Ramos (cell line): Measurements from ENCODE around the gene TNFRSF11A.

Experiments used
- in situ Hi-C: fragments of 300-500 bp; cut with MboI; formaldehyde crosslinking; loops from one replicate; pipeline ENCODE4 v1.14.3; 2022; ENCODE audit warnings: low sequenced_read_pairs; ENCODE audit not compliant: unreplicated experiment

Gene TNFRSF11A

DNA sequence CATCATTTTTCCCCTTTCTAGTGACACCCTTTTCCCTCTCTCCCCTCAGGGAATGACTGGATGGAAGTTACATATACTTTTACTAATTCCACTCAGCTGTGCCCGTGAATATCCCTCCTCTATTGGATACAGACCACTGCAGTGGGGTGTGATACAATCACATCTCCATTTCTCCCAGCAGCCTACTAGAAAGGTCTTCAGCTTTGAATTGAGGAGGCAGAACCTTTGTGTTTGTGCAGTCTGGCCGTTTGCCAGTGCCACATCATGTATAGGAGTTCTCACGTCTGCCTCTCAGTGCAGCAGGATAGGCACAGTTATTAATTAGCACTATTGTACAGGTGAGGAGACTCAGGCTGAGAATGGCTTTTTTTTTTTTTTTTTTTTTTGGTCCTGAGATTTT, 16.4 kb downstream of the TNFRSF11A start:
- in situ Hi-C loops, result no loop called here

DNA sequence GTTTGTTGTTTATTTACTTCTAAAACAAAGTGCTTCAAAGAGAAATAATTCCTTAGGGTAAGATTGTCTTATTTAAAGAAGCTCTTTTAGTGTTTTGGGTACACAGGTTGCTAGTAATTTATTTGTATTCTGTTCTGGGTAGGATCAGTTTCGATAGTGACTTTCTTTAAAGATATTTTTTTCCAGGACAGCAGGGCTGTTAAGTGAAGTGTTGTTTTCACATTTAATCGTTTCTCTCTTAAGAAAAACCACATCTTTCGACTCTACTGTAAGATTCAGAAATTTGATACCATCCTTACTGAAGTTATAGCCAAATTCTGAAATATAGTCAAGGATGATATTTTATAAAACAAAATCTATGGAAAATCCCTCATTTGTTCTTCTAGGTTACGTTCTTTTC, 17.8 kb downstream of the TNFRSF11A start:
- in situ Hi-C loops, result no loop called here

DNA sequence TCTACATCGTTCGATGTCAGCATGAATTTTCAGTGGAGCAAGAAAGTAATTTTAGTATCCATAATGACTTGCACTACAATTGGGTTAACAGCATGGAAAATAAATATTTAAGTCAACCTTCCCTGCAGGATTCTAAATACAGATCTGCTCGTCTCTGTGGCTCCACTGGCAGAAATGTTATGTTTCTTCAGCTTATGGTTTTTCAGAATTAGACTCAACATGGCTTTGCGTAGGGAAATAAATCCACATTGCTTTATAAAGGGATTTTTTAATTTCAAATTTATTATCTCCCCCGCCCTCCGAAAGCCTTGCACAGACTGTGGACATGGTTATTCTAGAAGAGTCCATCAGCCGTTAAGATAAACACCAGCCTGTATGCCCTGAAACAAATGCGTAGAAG, 18.2 kb downstream of the TNFRSF11A start:
- in situ Hi-C loops, result no loop called here

DNA sequence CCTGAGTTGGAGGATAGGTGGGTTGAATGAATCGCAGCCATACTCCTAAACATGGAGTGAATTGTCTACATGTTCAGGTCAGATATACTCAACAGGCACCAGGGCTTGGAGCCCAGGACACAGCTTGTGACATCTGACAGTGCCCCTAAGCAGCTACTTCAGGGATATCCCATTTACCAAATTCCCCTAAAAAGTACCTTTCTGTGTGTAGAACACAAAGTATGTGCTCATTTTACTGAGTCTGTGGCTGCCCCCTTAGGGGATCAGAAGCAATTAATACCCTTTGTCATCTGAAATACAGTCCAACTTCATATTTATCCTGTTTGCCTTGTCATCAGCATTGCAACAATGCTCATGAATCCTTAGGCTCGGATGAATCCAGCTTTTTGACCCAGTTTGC, 20.8 kb downstream of the TNFRSF11A start:
- in situ Hi-C loops, result no loop called here

DNA sequence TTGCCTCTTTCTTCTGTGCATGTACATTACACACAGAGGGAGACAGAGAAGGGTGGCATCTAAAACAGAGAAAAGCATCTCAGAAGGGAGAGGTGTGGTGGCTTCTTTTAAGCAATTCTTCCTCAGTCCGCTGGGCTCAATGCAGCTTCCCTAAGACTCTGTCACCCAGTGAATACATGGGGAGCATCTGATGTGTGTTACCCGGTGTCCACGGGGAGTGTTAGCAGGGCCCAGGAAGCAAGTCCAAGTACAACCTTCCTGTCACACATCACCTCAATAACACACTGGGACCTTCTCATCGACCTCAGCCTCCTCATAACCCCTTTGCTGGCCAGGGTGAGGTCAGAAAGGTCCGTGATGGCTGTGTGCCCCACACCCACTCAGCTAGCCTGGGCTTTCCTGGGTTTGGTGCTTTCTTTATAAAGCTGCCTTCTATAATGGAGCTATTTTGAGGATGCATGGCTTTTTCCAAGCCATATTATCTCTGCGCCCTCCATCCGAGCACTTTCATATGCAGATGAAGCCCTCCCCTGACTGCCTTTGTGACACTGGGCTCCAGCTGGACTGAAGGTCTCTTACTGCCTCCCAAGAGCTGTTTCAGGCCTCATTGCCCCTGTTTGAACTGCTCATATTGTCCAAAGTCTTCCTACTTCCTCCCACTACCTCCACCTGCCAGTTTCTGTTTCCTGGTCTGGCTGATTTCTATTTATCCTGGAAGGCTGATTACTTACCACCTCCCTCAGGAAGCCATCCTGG, 21.4 kb downstream of the TNFRSF11A start:
- in situ Hi-C loops, result no loop called here

DNA sequence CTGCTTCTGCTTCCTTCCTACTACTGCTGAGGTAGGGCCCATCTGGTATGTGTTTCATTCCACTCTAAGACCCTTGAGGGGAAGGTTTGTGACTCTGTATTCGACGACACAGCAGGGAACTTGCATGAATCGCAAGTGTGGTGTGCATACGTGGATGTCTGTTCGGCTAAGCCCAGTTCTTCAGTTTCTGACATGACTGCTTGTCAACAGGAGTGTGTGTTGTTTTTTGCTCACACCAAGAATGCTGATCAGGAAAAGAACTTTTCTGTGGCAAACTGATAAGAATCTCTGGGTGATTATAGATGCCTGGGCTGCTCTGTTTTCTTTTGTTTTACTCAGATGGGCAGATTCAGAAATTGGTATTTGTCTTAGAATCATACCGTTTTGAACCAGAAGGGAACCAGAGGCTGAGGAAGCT, 22.0 kb downstream of the TNFRSF11A start:
- in situ Hi-C loops, result no loop called here

DNA sequence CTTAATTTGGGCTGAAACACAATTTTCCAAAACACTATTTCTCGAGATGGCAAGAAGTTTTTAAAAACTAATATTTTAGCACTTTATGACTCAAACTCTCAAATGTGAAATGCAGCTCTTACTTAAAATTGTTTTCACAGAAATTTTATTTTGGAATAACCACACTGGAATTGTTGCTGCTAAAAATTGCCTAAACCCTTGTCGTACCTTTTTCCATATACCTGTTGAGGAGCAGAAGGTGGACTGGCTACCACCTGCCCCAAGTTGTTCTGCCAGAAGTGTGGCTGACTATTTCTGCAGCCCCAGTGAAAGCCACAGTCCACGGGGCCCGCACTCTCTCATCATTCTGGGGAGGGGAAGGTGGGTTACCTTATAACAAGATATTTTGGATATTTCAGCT, 23.4 kb downstream of the TNFRSF11A start:
- in situ Hi-C loops, result no loop called here

DNA sequence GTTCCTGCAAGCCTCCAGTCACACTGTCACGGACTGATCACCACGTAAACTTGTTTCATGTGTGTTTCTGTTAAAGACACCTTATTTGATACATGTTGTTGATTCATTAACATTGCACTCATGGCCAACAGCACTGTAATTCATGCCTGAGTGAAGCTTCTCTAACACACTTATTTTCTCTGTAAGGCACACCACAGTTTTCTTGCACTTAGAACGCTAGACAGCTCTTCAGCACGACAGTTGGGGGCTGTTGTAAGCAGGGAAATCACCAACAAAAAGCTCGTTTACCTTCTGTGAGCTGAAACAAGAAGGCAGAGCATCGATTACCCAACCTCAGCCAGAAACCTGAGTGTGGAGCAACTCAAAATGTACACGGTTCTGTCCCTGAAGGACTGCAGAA, 28.1 kb downstream of the TNFRSF11A start:
- in situ Hi-C loops, result no loop called here

DNA sequence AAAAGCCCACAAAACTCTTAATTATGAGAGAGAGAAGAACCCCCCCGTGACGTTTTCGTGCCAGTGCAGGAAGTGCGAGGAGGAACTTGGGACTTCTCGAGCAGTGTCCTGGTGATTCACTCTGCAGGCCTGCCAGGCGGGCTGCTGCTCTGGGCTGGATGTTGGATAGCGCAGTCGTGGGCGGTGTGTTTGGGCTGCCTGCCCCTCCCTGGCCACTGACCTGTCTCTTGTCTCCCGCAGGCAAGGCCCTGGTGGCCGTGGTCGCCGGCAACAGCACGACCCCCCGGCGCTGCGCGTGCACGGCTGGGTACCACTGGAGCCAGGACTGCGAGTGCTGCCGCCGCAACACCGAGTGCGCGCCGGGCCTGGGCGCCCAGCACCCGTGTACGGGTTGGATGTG, 29.0 kb downstream of the TNFRSF11A start:
- in situ Hi-C loops, result no loop called here

DNA sequence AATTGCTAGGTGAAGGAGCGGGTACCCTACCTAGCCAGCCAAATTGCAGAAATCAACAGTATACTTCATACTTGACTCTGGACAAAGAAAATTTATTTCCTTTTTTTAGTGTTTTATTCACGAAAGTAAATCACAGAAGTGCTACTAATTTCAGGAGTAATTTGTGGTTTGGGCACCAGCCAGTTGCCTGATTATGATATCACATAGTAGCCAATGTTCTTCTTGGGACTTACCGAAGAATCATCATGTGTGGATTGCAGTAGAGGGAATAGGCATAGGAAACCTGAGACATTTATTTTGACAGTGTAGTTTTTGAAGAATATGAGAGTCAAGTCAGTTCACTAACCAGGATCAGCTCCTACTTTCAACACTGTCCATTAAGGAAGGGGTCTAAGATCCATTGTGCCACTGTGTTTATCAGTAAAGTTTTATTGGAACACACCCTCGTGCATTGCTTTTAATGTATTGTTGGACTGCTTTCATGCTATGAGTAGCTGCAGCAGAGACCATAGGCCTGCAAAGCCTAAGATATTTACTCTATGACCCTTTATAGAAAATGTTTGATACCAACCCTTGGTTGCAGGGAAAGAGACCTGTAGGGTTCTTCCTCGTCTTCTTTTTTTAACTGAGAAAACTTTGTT, 32.1 kb downstream of the TNFRSF11A start:
- in situ Hi-C loops, result no loop called here

DNA sequence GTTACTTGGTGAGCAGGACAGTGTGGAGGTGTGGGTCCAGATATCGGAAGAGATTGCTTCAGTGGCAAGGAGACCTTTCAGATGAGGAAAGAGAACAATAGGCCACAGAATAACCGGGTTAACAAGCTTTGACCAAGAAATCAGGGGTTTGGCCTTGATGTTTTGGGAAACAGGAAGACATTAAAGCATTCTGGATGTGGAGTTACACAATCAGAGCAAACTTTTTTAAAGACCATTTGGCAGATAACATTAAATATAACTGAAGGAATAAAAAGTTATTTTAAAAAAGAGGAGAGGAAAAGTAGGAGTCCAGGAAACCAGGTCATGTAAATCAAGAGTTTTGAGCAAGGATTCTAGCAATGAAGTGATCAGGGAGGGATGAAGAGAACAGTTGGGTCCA, 35.7 kb downstream of the TNFRSF11A start:
- in situ Hi-C loops, result no loop called here

DNA sequence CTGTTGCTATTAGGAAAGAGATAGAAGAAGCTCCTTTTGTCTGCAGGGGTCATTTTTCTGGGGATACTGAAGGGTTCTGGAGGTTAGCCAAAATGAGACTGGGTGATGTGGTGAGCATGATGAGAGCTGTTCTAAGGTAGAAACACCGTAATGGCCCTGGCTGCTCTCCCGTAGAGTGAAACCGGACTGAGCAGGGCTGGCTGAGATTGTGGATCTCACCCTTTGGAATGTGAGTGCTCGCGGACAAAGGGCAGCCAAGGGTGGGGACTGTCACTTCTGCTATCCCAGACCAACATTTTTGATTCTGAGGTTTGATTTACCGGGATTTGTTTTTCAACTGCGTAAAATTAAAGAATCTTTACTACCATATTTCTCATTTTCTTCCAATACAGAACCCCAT, 36.2 kb downstream of the TNFRSF11A start:
- in situ Hi-C loops, result no loop called here

DNA sequence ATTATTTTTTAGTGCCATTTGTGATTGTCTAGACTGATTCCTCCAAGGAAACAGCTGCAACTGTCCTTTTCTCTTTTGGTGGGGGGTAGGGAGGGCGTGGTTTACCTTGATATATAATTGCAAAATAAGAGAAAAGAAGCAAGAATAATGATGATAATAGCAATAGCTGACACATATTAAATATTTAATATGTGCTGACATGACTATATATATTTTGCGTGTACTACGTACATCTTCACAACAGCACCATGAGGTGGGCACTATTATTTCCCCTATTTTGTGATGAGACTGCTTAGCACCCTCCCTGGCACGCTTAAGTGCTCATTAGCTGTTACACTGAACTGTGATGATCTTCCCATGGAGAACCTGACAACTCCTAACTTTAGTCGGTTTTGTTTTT, 39.4 kb downstream of the TNFRSF11A start:
- in situ Hi-C loops, result no loop called here

DNA sequence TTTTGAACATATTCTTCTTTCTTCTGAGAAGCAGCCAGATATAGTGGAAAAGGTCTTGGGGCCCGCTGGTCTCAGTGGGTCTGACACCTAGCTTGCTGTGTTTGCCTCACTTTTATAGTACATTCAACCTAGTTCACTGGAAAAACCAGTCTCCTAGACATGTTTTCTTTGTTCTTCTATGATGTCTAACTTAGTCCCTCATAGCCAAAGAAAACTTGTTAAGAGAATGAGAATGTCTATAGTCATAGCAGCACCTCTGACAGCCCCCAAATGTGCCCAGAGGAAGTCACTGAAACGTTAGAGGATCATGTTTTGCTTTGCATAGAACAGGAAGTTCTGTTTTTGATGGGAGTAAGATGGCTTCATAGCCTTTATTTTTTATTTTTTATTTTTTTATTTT, 40.3 kb downstream of the TNFRSF11A start:
- in situ Hi-C loops, result no loop called here

DNA sequence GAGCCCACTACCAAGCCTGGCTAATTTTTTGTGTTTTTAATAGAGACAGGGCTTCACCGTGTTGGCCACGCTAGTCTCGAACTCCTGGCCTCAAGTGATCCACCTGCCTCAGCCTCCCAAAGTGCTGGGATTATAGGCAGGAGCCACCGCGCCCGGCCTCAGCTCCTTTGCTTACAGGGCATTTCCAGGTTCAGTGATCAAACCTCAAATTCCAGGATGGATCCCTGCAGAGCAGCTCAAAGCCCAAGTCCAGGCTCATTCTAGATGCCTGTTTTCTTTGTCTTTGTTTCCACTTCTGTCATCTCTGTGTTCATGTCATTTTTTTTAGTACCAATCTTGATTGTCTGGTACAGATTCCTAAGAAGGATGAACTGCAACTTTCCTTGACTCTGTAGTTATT, 41.9 kb downstream of the TNFRSF11A start:
- in situ Hi-C loops, result no loop called here

DNA sequence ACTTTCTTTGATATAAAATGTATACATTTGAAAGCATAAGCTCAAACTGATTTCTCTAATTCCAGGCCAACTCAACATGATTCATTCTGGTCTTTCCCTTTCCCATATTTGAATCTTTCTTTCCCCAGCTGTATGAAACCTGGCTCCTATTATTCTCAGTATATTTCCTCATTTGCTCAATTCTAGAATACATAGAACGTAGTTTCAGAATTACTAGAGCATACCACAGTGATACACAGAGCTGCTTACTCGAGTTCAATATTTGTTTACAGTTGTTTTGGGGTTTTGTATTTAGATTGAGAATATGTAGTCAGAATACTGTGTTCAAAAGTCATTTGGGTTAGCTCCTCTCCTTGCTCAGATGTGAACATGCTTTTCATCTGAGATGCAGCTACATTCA, 43.0 kb downstream of the TNFRSF11A start:
- in situ Hi-C loops, result no loop called here

DNA sequence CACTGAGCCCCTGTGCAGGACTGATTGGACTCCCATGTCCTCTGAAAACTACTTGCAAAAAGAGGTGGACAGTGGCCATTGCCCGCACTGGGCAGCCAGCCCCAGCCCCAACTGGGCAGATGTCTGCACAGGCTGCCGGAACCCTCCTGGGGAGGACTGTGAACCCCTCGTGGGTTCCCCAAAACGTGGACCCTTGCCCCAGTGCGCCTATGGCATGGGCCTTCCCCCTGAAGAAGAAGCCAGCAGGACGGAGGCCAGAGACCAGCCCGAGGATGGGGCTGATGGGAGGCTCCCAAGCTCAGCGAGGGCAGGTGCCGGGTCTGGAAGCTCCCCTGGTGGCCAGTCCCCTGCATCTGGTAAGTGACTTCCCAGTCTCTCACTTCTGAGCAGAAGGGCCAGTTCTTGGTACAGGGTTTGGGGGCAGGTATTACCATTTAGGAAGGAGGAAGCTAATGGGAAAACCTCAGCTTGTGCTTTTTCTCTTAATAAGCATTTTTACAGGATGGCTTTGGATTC, 44.1 kb downstream of the TNFRSF11A start:
- in situ Hi-C loops, result no loop called here

DNA sequence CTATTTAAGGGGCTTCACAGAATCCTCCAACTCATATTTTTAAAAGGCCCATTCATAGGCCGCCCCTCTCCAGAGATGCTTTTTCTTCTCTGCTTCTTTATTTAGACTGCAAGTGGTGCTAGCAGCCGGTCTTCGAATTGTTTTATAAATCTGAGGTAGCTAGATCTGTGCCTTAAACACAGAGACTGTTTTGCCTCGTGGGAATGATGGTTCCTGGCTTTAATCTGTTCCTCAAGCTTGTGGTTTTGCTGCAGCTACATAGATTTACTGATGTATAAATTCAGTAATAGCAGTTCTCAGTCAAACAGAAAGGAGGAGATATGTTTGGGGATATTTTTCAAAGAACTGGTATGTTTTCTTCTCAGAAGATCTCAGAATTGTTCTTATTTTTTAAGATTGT, 45.3 kb downstream of the TNFRSF11A start:
- in situ Hi-C loops, result no loop called here

DNA sequence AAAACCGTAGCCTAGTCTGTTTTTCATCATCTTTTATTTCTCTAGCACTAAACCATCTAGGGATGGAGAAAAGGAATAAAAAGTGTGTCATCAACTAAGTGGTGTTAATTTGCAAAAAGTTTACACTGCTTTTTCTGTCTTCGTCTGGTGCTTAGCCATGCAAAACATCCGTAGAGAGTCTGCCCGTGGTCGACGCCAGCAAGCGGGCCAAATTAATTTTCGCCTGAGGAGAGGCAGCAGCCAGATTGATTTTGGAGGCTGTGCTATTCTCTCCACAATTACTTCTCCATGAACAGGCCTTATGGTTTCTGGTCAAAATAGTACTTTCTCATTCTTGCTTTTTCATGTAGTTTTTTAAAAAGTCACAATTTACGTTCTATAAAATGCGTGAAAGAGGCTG, 46.3 kb downstream of the TNFRSF11A start:
- in situ Hi-C loops, result no loop called here

DNA sequence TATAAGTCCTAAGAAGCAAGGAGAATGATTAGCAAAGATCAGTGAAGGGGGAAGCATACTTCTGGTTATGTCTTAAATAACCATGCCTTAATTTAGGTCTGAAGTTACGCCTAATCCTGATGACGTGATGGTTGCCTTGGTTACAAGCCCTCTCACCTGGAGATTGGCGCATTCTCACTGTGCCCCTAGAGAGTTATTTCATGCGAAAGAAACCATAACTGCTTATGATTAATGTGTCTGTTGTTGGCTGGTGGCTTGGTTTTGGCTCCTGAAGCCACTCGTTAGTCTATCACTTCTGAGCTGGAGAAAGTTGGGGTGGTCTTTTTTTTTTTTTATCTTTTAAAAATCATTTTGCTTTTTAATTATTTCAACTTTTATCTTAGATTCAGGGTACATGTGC, 47.0 kb downstream of the TNFRSF11A start:
- in situ Hi-C loops, result no loop called here

DNA sequence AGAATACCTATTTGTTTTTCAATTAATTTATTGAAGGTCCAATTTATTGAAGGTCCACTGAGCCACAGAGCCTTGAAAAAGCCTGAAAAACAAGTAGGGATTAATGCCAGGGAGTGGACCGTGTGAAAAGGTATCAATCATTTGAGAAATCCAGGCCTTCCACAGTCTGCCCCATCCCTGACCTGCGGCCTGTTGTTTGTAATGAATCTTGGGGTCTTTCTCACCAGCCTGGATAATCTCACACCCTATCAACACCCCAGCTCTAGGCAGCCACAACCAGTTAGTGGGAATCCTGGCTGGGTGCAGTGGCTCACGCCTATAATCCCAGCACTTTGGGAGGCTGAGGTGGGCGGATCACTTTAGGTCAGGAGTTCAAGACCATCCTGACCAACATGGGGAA, 47.8 kb downstream of the TNFRSF11A start:
- in situ Hi-C loops, result no loop called here

DNA sequence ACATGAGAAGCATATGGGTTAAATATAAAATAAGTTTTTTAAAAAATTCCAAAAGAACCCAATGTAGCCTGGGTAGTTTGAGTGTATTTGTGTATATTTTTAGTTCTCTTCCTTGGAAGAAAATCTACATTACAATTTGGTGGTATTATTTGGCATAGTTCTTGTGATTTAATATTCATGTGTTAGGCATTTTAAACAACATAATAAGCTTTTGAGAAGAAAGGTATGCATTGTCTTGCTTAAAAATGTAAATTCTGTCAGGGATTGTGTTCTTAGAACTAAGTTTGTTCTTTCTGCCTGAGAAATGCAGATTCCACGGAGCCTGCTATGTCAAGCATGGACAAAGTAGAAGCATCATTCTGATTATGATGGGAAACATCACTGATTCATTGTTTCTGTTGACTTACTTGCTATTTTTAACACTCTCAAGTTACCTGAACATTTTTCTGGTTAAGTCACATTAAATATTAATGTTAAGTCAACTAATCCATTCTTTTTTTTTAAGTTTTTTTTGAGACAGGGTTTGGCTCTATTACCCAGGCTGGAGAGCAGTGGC, 49.4 kb downstream of the TNFRSF11A start:
- in situ Hi-C loops, result no loop called here
